ENCODE measurements around the gene PKIG. TPM values are rescaled to one million over a fixed set of nuclear protein-coding genes. Genes with fewer than 3 reads are reported as not detected.

Gene PKIG
- total and polyA plus RNA-seq, 2 experiments from 2014 or later, result 90.4 to 100 TPM

- no peaks in the 10 kb centered on the region for H3K9me3 ChIP-seq (ENCODE audit: low read depth)
- no peak overlapping the region for H3K4me3 ChIP-seq
- H3K27me3 ChIP-seq, result no peaks in the 10 kb centered on the region
- no peak for DNase-seq (ENCODE audit: low read depth in 1 of 2, low spot score in 1 of 2)
- TF ChIP-seq CTCF (IDR thresholded peaks at IDR 0.05; ENCODE audit: low read depth, low read length), result no peak
- H3K4me1 ChIP-seq (ENCODE audit: low read depth), result no peaks in the 10 kb centered on the region
- H3K36me3 ChIP-seq, result no peaks in the 10 kb centered on the region
- H3K27ac ChIP-seq, result no peak overlapping the region
Measured at GRCh38 chr20:44624152-44624551, 41.8 kb downstream of the PKIG start.

GRCh38 chr20:44624743-44625271 lies 42.4 kb downstream of the PKIG start:
- Histone ChIP-seq H3K36me3 (no peaks in the 10 kb centered on the region), H3K9me3 (ENCODE audit: low read depth) (no peaks in the 10 kb centered on the region), H3K4me1 (ENCODE audit: low read depth) (no peaks in the 10 kb centered on the region), H3K27ac (no peak overlapping the region), H3K4me3 (no peak overlapping the region), H3K27me3 (no peaks in the 10 kb centered on the region)
- DNase-seq (ENCODE audit: low read depth in 1 of 2, low spot score in 1 of 2), result no peak
- TF ChIP-seq CTCF (IDR thresholded peaks at IDR 0.05; ENCODE audit: low read depth, low read length), result no peak

GRCh38 chr20:44625361-44625760 lies 43.0 kb downstream of the PKIG start:
- H3K27ac ChIP-seq, result no peak overlapping the region
- no peaks in the 10 kb centered on the region for H3K27me3 ChIP-seq
- TF ChIP-seq CTCF (IDR thresholded peaks at IDR 0.05; ENCODE audit: low read depth, low read length), result no peak
- no peaks in the 10 kb centered on the region for H3K36me3 ChIP-seq
- no peaks in the 10 kb centered on the region for H3K9me3 ChIP-seq (ENCODE audit: low read depth)
- DNase-seq (ENCODE audit: low read depth in 1 of 2, low spot score in 1 of 2), result no peak
- H3K4me1 ChIP-seq (ENCODE audit: low read depth), result no peaks in the 10 kb centered on the region
- H3K4me3 ChIP-seq, result no peak overlapping the region

GRCh38 chr20:44626278-44626677 lies 43.9 kb downstream of the PKIG start:
- Histone ChIP-seq H3K9me3 (ENCODE audit: low read depth) (no peaks in the 10 kb centered on the region), H3K36me3 (no peaks in the 10 kb centered on the region), H3K4me3 (no peak overlapping the region), H3K27me3 (no peaks in the 10 kb centered on the region), H3K4me1 (ENCODE audit: low read depth) (no peaks in the 10 kb centered on the region), H3K27ac (no peak overlapping the region)
- no peak for DNase-seq (ENCODE audit: low read depth in 1 of 2, low spot score in 1 of 2)
- no peak for TF ChIP-seq CTCF (IDR thresholded peaks at IDR 0.05; ENCODE audit: low read depth, low read length)

- no peak for TF ChIP-seq CTCF (IDR thresholded peaks at IDR 0.05; ENCODE audit: low read depth, low read length)
- H3K4me3 ChIP-seq, result no peak overlapping the region
- no peaks in the 10 kb centered on the region for H3K9me3 ChIP-seq (ENCODE audit: low read depth)
- H3K27ac ChIP-seq, result no peak overlapping the region
- DNase-seq (ENCODE audit: low read depth in 1 of 2, low spot score in 1 of 2), result no peak
- H3K4me1 ChIP-seq (ENCODE audit: low read depth), result no peaks in the 10 kb centered on the region
- no peaks in the 10 kb centered on the region for H3K27me3 ChIP-seq
- no peaks in the 10 kb centered on the region for H3K36me3 ChIP-seq
Measured at GRCh38 chr20:44627364-44628010, 45.1 kb downstream of the PKIG start.
